HepG2 (cell line): Measurements from ENCODE around the gene CERS1. TPM values are rescaled to one million over a fixed set of nuclear protein-coding genes. Genes with fewer than 3 reads are reported as not detected.
A peak's percentile ranks its signal among the peaks of the same experiment; 100 is the strongest.

Experiments used
- BRD4 ChIP-seq: sonication (generic); formaldehyde crosslinking; IDR thresholded peaks from 2 replicates; pipeline ENCODE4 v1.4.0; 2020; ENCODE audit warnings: missing genetic modification reagents
- FUBP1 ChIP-seq: sonication (generic); formaldehyde crosslinking; IDR thresholded peaks from 2 replicates; pipeline ENCODE4 v1.5.1; 2020; ENCODE audit warnings: missing genetic modification reagents, mild to moderate bottlenecking, borderline replicate concordance
- HOXA3 ChIP-seq: sonication (generic); formaldehyde crosslinking; IDR thresholded peaks from 2 replicates; pipeline ENCODE4 v1.5.0; 2020; ENCODE audit warnings: missing genetic modification reagents
- IKZF4 ChIP-seq: sonication (generic); formaldehyde crosslinking; IDR thresholded peaks from 2 replicates; pipeline ENCODE4 v1.5.1; 2020; ENCODE audit warnings: borderline replicate concordance, mild to moderate bottlenecking, low read depth, missing genetic modification reagents; ENCODE audit errors: not compliant biosample characterization
- LCORL ChIP-seq, 2 experiments: fragments of 450-650 bp in 1 of 2; sonication (generic) in 1 of 2; formaldehyde crosslinking in 1 of 2; IDR thresholded peaks; 2 replicates each; pipeline versions ENCODE4 v1.5.0 to v1.6.1; 2017 to 2020; ENCODE audit warnings: antibody characterized with exemption in 1 of 2, missing genetic modification reagents in 1 of 2
- MAZ ChIP-seq, 2 experiments: sonication (generic) in 1 of 2; formaldehyde crosslinking in 1 of 2; IDR thresholded peaks; 2 replicates each; pipeline versions ENCODE4 v1.5.0 to v1.6.1; 2012 to 2020; ENCODE audit warnings: low read depth in 2 of 2, mild to moderate bottlenecking in 2 of 2, borderline replicate concordance in 1 of 2, improper control_type of control experiment in 1 of 2, low read length in 1 of 2, missing genetic modification reagents in 1 of 2, moderate library complexity in 1 of 2
- RARA ChIP-seq: IDR thresholded peaks from 2 replicates; pipeline ENCODE4 v1.6.1; 2016; ENCODE audit warnings: missing genetic modification reagents, missing compliant biosample characterization
- SIN3B ChIP-seq: fragments of 150-350 bp; IDR thresholded peaks from 2 replicates; pipeline ENCODE4 v1.6.1; 2014; ENCODE audit warnings: low read length
- SRSF9 ChIP-seq: fragments of 200-400 bp; formaldehyde crosslinking; IDR thresholded peaks from 2 replicates; pipeline ENCODE4 v1.6.1; 2018; ENCODE audit warnings: borderline replicate concordance, mild to moderate bottlenecking, low read depth, low read length; ENCODE audit not compliant: insufficient read depth, poor library complexity, severe bottlenecking
- SSRP1 ChIP-seq: IDR thresholded peaks from 2 replicates; pipeline ENCODE4 v1.6.1; 2016; ENCODE audit warnings: control low read depth
- SUZ12 ChIP-seq: fragments of 150-350 bp; IDR thresholded peaks from 2 replicates; pipeline ENCODE4 v1.6.1; 2014; ENCODE audit warnings: low read depth, low read length
- TARDBP ChIP-seq: sonication (generic); formaldehyde crosslinking; IDR thresholded peaks from 2 replicates; pipeline ENCODE4 v1.8.0; 2022; ENCODE audit warnings: mild to moderate bottlenecking, missing genetic modification reagents
- ZBTB33 ChIP-seq: sonication (generic); formaldehyde crosslinking; IDR thresholded peaks from 2 replicates; pipeline ENCODE4 v1.4.0; 2020; ENCODE audit warnings: missing genetic modification reagents
- ZMAT3 ChIP-seq: sonication (generic); formaldehyde crosslinking; conservative IDR thresholded peaks from 2 replicates; pipeline ENCODE4 v1.7.0; 2021; ENCODE audit warnings: missing genetic modification reagents
- ZNF205 ChIP-seq: IDR thresholded peaks from 2 replicates; pipeline ENCODE4 v1.6.1; 2018; ENCODE audit warnings: missing biosample characterization, missing genetic modification reagents
- polyA plus RNA-seq, 8 experiments: library from polyadenylated mRNA; depleted of rRNA in 3 of 8; stranded (reverse) in 7 of 8; unstranded in 1 of 8; fragments of >200 nt; fragmentation: Illumina TruSeq in 4 of 8; extraction: Trizol in 4 of 8; gene quantifications; 2 replicates each; pipeline versions ENCODE4 v1.2.1 to v1.2.3, GENCODE V29; 2011 to 2016; ENCODE audit warnings: low read depth in 4 of 8, missing spikeins in 1 of 8, mixed read lengths in 1 of 8; ENCODE audit not compliant: insufficient read depth in 1 of 8
- total RNA-seq, 5 experiments: library from RNA; depleted of rRNA; stranded (reverse); fragments of >200 nt; fragmentation: Illumina TruSeq; extraction: Trizol; gene quantifications; 2 replicates each; pipeline ENCODE4 v1.2.3, GENCODE V29; 2016; ENCODE audit warnings: low read depth in 1 of 5
- TF ChIP-seq, protein P1 (sequence below), 2 experiments: sonication (generic) in 1 of 2; formaldehyde crosslinking in 1 of 2; IDR thresholded peaks; 2 replicates each; pipeline versions ENCODE4 v1.4.0 to v1.6.1; 2016 to 2020; ENCODE audit warnings: borderline replicate concordance in 1 of 2, low read depth in 1 of 2, mild to moderate bottlenecking in 1 of 2, missing genetic modification reagents in 1 of 2
- TF ChIP-seq, protein P2 (sequence below): sonication (generic); formaldehyde crosslinking; IDR thresholded peaks from 2 replicates; pipeline ENCODE4 v1.8.1; 2023; ENCODE audit warnings: mild to moderate bottlenecking, missing genetic modification reagents

The CERS1 gene
- total and polyA plus RNA-seq, 2 of the 13 experiments (the other 11 are each of a cell fraction or from before 2014, with no cell fraction given), result 4.6 to 9.8 TPM

DNA sequence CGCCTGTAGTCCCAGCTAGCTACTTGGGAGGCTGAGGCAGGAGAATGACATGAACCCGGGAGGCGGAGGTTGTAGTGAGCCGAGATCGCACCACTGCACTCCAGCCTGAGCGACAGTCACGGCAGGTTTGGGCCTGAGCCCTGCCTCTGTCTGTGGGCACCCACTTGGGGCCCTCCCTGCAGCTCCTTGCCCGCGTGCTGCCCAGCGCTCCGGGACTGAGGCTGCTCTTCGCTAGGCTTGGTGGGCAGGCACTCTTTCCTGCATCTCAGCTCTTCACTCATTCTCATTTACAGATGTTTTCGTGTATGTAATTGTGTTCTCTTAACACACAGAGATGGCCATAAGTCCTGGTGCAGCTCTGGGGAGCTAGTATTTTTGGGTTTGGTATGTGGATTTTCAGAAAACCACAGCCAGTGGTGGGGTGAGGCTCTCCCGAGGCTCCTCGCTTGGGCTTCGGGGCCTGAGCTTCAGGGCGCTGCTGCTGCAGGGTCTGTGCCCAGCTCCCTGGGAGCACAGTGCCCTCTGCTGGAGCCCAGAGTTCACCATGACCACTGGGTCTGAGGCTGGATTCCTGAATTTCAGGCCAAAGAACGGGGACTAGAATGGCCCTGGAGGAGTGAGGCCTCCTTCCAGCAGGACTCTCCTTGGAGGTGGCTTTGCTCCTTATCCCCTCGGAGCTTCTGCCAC is 49.0 kb downstream of the CERS1 start (continued):
- TF ChIP-seq TARDBP (CRISPR knock-in tag), result no peak
- no peak for TF ChIP-seq HOXA3 (CRISPR knock-in tag)
- TF ChIP-seq, protein P1, sequence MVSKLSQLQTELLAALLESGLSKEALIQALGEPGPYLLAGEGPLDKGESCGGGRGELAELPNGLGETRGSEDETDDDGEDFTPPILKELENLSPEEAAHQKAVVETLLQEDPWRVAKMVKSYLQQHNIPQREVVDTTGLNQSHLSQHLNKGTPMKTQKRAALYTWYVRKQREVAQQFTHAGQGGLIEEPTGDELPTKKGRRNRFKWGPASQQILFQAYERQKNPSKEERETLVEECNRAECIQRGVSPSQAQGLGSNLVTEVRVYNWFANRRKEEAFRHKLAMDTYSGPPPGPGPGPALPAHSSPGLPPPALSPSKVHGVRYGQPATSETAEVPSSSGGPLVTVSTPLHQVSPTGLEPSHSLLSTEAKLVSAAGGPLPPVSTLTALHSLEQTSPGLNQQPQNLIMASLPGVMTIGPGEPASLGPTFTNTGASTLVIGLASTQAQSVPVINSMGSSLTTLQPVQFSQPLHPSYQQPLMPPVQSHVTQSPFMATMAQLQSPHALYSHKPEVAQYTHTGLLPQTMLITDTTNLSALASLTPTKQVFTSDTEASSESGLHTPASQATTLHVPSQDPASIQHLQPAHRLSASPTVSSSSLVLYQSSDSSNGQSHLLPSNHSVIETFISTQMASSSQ (IDR thresholded peaks at IDR 0.05; ENCODE audit: low read depth), result no peak
- TF ChIP-seq, protein P1 (CRISPR knock-in tag; IDR thresholded peaks at IDR 0.05; ENCODE audit: borderline replicate concordance), result no peak
- peak; percentile 72 for TF ChIP-seq ZBTB33
- TF ChIP-seq SUZ12, result no peak
- TF ChIP-seq SSRP1, result no peak
- no peak for TF ChIP-seq LCORL (IDR thresholded peaks at IDR 0.05)
- TF ChIP-seq LCORL (CRISPR knock-in tag; IDR thresholded peaks at IDR 0.05), result peak; percentile 40; the same call in 1 of the 2 replicates
- no peak for TF ChIP-seq FUBP1 (CRISPR knock-in tag)
- no peak for TF ChIP-seq SRSF9
- no peak for TF ChIP-seq IKZF4 (CRISPR knock-in tag)
- 0 out of 2 replicates have a peak, but pooled peaks have one; percentile 16 for TF ChIP-seq ZNF205 (CRISPR knock-in tag)
- no peak for TF ChIP-seq SIN3B
- TF ChIP-seq MAZ (IDR thresholded peaks at IDR 0.05; ENCODE audit: borderline replicate concordance, low read depth, low read length), result no peak
- TF ChIP-seq MAZ (CRISPR knock-in tag; IDR thresholded peaks at IDR 0.05; ENCODE audit: low read depth), result no peak
- no peak for TF ChIP-seq RARA
- TF ChIP-seq ZMAT3, result 0 out of 2 replicates have a peak, but pooled peaks have one; percentile 27
- TF ChIP-seq, protein P2, sequence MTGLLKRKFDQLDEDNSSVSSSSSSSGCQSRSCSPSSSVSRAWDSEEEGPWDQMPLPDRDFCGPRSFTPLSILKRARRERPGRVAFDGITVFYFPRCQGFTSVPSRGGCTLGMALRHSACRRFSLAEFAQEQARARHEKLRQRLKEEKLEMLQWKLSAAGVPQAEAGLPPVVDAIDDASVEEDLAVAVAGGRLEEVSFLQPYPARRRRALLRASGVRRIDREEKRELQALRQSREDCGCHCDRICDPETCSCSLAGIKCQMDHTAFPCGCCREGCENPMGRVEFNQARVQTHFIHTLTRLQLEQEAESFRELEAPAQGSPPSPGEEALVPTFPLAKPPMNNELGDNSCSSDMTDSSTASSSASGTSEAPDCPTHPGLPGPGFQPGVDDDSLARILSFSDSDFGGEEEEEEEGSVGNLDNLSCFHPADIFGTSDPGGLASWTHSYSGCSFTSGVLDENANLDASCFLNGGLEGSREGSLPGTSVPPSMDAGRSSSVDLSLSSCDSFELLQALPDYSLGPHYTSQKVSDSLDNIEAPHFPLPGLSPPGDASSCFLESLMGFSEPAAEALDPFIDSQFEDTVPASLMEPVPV (CRISPR knock-in tag), result no peak
- no peak for TF ChIP-seq BRD4 (CRISPR knock-in tag)
